ENCODE measurements around the gene FAM53A. TPM values are rescaled to one million over a fixed set of nuclear protein-coding genes. Genes with fewer than 3 reads are reported as not detected.

The FAM53A gene
- total RNA-seq, 4 donors from 2014 or later, result 6.1 to 33.7 (median 13.6) TPM

- no peak overlapping the region for H3K4me3 ChIP-seq
- H3K4me1 ChIP-seq, result peaks cover 0 to 14% (median 0%) of the 10 kb centered on the region in 4 donors
- DNase-seq (ENCODE audit: low spot score in 2 of 2), result no peak
- H3K27me3 ChIP-seq, result peaks cover 0 to 19% of the 10 kb centered on the region in 2 donors
- no peak overlapping the region for H3K27ac ChIP-seq
- 75% methylated on average over 12 to 13 of the region's 15 CpGs for whole genome bisulfite sequencing, 2 donors
- TF ChIP-seq, protein P1, sequence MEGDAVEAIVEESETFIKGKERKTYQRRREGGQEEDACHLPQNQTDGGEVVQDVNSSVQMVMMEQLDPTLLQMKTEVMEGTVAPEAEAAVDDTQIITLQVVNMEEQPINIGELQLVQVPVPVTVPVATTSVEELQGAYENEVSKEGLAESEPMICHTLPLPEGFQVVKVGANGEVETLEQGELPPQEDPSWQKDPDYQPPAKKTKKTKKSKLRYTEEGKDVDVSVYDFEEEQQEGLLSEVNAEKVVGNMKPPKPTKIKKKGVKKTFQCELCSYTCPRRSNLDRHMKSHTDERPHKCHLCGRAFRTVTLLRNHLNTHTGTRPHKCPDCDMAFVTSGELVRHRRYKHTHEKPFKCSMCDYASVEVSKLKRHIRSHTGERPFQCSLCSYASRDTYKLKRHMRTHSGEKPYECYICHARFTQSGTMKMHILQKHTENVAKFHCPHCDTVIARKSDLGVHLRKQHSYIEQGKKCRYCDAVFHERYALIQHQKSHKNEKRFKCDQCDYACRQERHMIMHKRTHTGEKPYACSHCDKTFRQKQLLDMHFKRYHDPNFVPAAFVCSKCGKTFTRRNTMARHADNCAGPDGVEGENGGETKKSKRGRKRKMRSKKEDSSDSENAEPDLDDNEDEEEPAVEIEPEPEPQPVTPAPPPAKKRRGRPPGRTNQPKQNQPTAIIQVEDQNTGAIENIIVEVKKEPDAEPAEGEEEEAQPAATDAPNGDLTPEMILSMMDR (IDR thresholded peaks at IDR 0.05), result no peak
- no peak for TF ChIP-seq EP300 (IDR thresholded peaks at IDR 0.05)
- TF ChIP-seq POLR2A (IDR thresholded peaks at IDR 0.05), result no peak
- H3K9me3 ChIP-seq, result no peaks in the 10 kb centered on the region
- H3K36me3 ChIP-seq, result no peaks in the 10 kb centered on the region
Measured at GRCh38 chr4:1600211-1600780, 83.8 kb downstream of the FAM53A start.

DNA sequence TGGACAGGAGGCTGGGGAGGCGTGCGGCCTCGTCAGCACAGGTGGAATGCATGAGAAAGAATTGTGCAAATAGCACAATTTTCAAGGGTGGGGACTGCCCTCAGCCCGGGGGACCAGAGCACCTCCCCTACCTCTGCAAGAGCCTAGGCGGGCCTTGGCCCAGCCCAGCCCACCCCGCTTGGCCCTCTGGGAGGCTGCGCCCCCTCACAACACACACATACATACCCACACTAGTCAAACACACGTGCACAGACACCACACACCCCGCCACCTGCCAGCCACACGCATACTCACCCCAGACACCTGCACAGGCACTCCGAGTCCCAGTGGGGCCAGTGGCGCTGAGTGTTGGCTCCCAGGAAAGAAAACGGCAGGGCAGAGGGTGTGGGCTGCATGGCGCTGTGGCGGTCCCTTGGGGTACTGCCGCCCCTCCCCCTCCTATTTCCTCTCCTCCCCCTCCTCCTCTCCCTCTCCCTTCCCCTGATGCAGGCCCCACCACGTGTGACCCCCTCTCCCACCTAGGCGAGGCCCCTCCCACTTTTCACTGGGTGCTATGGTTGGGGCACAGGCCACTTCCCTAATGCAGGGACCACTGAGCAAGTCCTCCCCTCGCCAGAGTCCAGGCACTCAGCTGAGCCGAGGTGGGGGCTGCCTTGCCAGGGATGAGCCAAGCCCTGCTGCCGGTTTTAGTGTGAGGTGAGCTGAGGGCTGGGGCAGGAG lies 84.5 kb downstream of the FAM53A start:
- DNase-seq (ENCODE audit: low spot score in 2 of 2), result no peak
- no peaks in the 10 kb centered on the region for H3K36me3 ChIP-seq
- peaks cover 0 to 19% of the 10 kb centered on the region in 2 donors for H3K27me3 ChIP-seq
- WGBS, 2 donors, result 55 to 70% methylated on average over 18 to 20 of the region's 21 CpGs
- H3K27ac ChIP-seq, result no peak overlapping the region
- no peaks in the 10 kb centered on the region for H3K9me3 ChIP-seq
- no peak overlapping the region for H3K4me3 ChIP-seq
- TF ChIP-seq POLR2A (IDR thresholded peaks at IDR 0.05) (no peak), EP300 (IDR thresholded peaks at IDR 0.05) (no peak)
- TF ChIP-seq, protein P1 (IDR thresholded peaks at IDR 0.05), result no peak
- peaks cover 0 to 10% (median 0%) of the 10 kb centered on the region in 4 donors for H3K4me1 ChIP-seq

- Histone ChIP-seq H3K27me3 (peaks cover 0 to 18% of the 10 kb centered on the region in 2 donors), H3K27ac (no peak overlapping the region), H3K9me3 (no peaks in the 10 kb centered on the region), H3K36me3 (no peaks in the 10 kb centered on the region), H3K4me3 (no peak overlapping the region), H3K4me1 (peaks cover 0 to 4% (median 0%) of the 10 kb centered on the region in 4 donors)
- no peak for DNase-seq (ENCODE audit: low spot score in 2 of 2)
- TF ChIP-seq EP300 (IDR thresholded peaks at IDR 0.05) (no peak), POLR2A (IDR thresholded peaks at IDR 0.05) (no peak)
- TF ChIP-seq, protein P1 (IDR thresholded peaks at IDR 0.05), result no peak
- WGBS, 2 donors, result 85% methylated on average over 15 to 24 of the region's 30 CpGs
Measured at GRCh38 chr4:1599026-1599481, 85.1 kb downstream of the FAM53A start.

- peaks cover 0 to 17% of the 10 kb centered on the region in 2 donors for H3K27me3 ChIP-seq
- no peaks in the 10 kb centered on the region for H3K9me3 ChIP-seq
- DNase-seq (ENCODE audit: low spot score in 2 of 2), result no peak
- no peaks in the 10 kb centered on the region for H3K36me3 ChIP-seq
- TF ChIP-seq EP300 (IDR thresholded peaks at IDR 0.05) (no peak), POLR2A (IDR thresholded peaks at IDR 0.05) (no peak)
- TF ChIP-seq, protein P1 (IDR thresholded peaks at IDR 0.05), result no peak
- H3K27ac ChIP-seq, result no peak overlapping the region
- no peaks in the 10 kb centered on the region for H3K4me1 ChIP-seq
- WGBS, 2 donors, result 86 to 90% methylated on average over 42 of the region's 42 CpGs
- H3K4me3 ChIP-seq, result no peak overlapping the region
Measured at GRCh38 chr4:1598206-1599025, 85.7 kb downstream of the FAM53A start.
